GM08714 (cell line): Measurements from ENCODE around the gene SMAD6.

Experiments
- H3K4me3 ChIP-seq: fragments of 200-500 bp; sonication (Bioruptor generic); 2 replicates; pipeline ENCODE4 v1.5.1; 2014; ENCODE audit warnings: mild to moderate bottlenecking, low read length, inconsistent platforms
- ZNF274 ChIP-seq: IDR thresholded peaks from 2 replicates; pipeline ENCODE4 v1.6.1; 2012; ENCODE audit warnings: mild to moderate bottlenecking, low read depth, low read length

SMAD6 gene

DNA sequence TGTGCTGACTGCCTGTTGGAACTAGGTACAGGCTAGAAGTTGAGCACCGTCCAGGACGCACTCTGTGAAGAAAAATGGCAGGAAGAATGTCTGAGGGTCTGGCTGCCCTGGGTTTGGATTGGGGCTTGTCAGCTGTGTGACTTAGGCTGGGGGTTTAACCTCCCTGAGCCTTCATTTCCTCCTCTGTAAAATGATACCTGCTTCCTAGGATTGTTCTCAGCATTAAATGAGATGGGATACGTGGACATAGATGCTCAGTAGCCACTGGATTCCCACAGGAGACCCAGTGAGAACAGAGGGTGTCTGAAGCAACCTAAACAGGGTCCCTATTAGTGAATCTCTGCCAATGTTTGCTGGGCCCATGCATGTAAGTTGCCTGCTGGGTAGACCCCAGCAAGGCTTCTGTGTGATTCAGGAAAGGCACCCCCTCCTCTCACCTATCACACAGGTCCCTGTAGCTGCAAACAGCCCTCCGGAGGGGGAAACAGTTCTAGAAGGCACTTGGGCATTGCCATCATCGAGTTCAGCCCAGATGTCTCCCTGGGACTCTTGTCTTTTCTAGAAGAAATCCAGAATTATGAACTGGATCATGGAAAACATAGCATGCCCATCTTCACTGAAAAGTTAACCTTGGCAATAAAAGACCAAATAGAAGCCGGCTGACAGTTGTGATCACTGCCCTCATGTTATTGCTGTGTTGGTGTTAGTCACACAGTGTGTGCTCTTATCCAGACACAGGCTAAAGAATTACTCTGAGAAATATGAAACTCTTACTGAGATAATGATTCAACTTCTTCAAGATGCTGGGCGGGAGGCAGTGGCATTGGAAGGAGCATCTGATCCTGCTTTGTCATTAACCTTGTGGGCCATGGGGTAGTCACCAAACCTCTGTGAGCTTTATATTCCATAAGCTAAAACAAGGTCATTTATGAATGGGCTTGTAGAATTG lies 64.5 kb downstream of the SMAD6 start:
- TF ChIP-seq ZNF274: no peak
- H3K4me3 ChIP-seq: no peak overlapping the region; the same call in 1 of the 2 replicates

DNA sequence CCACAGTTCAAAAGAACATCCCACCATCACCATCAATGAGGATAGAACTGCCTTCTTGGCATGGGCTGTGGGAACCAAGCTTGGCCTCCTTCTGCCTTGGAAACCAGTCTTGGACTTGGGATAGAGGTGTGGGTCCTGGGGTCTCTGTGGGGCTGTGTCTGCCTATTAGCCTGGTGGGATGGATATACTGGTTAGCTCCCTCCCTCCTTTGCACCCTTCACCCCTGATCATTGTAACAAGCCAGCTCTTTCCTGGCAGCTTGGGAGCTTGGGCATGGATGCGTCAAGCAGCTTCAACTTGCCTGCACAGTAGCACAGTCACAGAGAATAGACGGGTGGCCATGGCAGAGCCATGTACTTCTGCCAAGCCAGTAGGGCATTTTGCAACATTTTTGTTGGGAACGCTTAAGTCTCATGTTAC lies 65.2 kb downstream of the SMAD6 start:
- H3K4me3 ChIP-seq: no peak overlapping the region
- no peak for TF ChIP-seq ZNF274

DNA sequence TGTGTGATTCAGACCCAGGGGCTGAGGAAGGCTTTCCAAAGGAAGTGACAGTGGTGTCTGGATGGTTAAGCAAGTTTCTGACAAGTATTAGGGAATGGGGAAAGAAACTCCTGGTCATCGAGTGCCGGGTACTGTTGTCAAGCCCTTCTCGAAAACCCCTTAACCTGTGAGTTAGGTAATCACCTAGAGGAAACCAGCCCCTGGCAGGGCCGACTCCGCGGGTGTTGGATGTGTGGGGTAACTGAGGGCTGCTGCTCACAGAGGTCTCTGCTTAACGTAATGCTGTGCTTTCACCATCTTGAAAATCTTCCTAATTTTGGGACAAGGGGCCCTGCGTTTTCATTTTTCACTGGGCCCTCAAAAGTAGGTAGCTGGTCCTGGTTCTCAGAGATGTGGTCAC lies 67.0 kb downstream of the SMAD6 start:
- TF ChIP-seq ZNF274: no peak

GRCh38 chr15:66770518-66771350 lies 68.7 kb downstream of the SMAD6 start:
- no peak overlapping the region for H3K4me3 ChIP-seq
- TF ChIP-seq ZNF274: no peak

More for the DNA sequence above, 67.0 kb downstream of the SMAD6 start:
- no peak overlapping the region for H3K4me3 ChIP-seq

DNA sequence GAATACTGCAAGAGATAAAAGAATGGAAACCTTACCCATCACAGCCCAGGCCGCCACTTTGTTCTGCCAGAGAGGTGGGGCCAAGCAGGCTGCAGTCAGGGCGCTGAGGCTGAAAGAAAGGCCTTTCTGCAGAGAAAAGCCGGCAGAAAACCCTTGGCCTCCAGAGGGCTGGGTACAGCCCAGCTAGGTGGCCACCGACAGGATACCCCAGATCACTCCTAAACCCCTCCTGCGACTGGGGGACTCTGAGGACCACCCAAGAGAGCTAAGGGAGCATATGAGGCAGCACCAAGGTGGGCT lies 69.3 kb downstream of the SMAD6 start:
- no peak for TF ChIP-seq ZNF274
- no peak overlapping the region for H3K4me3 ChIP-seq

- H3K4me3 ChIP-seq: no peak overlapping the region
- no peak for TF ChIP-seq ZNF274
Measured at GRCh38 chr15:66772604-66773128, 70.6 kb downstream of the SMAD6 start.

GRCh38 chr15:66773129-66773873 lies 71.3 kb downstream of the SMAD6 start:
- H3K4me3 ChIP-seq: no peak overlapping the region
- no peak for TF ChIP-seq ZNF274

DNA sequence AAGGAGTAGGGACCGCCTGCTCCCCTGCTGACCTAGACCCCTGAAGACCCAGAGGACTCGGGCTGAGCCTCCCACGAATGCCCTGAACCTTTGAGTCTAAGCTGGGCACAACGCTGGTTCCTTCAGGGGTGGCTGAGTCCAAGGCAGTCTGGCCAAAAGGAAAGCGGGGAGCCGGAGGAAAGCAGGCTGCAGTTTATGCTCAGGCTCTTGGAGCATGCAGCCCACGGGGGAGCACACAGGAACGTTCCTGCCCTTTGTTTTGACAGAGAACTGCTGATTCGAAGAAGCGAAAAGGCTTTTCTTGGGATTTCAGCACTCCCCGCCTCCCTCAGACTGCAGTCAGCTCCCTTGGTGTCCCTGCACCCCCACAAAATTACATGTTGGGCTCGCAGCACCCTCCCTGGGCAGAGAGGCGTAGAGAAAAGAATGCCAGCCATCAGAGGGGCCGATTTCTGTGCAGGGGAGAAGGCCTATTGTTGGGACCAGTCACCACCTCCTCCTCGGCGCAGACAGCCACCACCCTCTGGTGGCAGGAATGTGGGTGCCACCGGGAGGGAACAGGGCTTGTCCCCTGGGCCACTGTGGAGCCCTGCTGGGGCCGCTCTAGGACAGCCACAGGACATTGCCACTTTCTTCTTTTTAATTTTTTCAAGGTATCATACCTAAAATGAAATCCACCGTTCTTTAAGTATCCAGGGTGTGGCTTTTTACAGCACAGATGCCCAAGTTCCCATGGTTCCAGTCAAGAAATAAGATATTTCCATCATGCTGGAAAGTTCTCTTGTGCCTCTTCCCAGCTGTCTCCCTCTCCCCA lies 72.2 kb downstream of the SMAD6 start:
- H3K4me3 ChIP-seq: no peak overlapping the region

DNA sequence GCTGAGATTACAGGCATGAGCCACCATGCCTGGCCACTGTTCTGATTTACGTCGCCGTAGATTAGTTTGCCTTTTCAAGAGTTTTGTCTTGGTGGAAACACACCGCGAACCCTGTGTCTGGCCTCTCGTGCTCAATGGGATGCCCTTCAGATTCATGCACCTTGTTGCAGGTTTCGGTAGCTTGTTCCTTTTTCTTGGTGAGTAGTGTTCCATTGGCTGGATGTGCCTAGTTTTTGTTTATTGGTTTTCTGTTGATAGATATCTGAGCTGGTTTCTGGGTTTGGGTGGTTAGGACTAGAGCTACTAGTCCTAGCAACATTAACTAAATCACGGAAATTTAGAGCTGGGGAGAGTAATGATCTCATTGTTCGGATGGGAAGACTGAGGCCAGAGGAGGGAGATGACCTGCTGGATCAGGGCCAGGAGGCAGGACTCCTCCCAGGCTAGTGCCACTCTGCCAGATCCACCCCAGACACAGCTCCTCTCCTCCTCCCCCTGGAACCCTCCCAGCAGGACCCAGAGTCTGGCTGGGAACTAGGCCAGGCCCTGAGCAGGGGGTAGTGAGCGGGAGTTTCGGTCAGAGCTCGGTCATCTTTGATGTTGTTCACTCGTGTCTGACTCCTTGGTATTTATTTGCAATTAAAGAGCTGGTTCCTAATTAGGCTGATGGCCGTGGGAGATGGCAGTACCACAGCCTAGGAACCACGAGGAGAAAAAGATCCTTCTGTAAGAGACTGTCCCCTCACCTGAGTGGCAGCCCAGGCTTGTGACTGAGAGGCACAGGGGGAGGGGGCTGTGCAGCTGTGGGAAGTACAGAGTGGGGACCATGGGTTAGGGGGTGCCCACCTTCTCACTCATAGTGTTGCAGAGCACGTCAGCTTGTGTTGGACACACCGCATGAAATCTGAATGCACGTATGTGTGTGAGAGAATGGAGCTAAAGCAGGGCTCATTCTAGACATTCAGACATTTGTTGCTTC lies 73.4 kb downstream of the SMAD6 start:
- no peak for TF ChIP-seq ZNF274
- no peak overlapping the region for H3K4me3 ChIP-seq

More for the DNA sequence above, 72.2 kb downstream of the SMAD6 start:
- no peak for TF ChIP-seq ZNF274

DNA sequence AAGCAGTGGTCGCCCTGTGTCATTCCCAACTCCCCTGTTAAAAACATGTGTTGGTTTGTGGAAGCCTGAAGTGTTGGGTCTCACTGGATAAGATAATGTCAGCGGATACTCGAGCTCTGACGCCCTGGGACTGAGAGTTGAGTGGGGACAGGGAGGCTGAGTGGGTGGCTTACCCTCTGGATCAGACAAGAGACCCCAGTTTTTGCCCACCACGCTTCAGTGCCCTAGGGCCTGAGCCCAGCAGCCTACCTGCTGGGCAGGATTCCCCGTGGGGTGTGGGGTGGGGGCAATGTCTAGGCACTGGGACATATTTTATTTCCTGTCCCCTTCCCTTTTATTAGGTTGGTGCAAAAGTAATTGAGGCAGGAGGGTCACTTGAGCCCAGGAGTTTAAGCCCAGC lies 75.0 kb downstream of the SMAD6 start:
- H3K4me3 ChIP-seq: no peak overlapping the region
- TF ChIP-seq ZNF274: no peak

GRCh38 chr15:66777596-66778313 lies 75.7 kb downstream of the SMAD6 start:
- no peak overlapping the region for H3K4me3 ChIP-seq
- TF ChIP-seq ZNF274: no peak

- TF ChIP-seq ZNF274: no peak
- H3K4me3 ChIP-seq: no peak overlapping the region
Measured at GRCh38 chr15:66778314-66778665, 76.3 kb downstream of the SMAD6 start.
